HG03175 (cell line): ENCODE measurements around the gene ALPL.

Source experiments
- ATAC-seq: cut with Tn5 transposase; IDR thresholded peaks from one replicate; pipeline ENCODE4 v1.9.1; 2021; ENCODE audit warnings: mild to moderate bottlenecking, moderate library complexity; ENCODE audit not compliant: unreplicated experiment

ALPL gene

GRCh38 chr1:21614419-21615115 is 105.3 kb downstream of the ALPL start:
- ATAC-seq, result no peak

- no peak for ATAC-seq
Measured at GRCh38 chr1:21616372-21616771, 107.1 kb downstream of the ALPL start.

- no peak for ATAC-seq
Measured at GRCh38 chr1:21617126-21617738, 108.0 kb downstream of the ALPL start.

GRCh38 chr1:21618059-21618458 is 108.8 kb downstream of the ALPL start:
- ATAC-seq, result no peak

- ATAC-seq, result no peak
Measured at GRCh38 chr1:21618561-21619374, 109.5 kb downstream of the ALPL start.

GRCh38 chr1:21619375-21619947 is 110.2 kb downstream of the ALPL start:
- no peak for ATAC-seq

GRCh38 chr1:21620011-21620410 is 110.8 kb downstream of the ALPL start:
- ATAC-seq, result no peak

- no peak for ATAC-seq
Measured at GRCh38 chr1:21620496-21620895, 111.3 kb downstream of the ALPL start.

GRCh38 chr1:21621051-21621450 is 111.8 kb downstream of the ALPL start:
- no peak for ATAC-seq

- no peak for ATAC-seq
Measured at GRCh38 chr1:21621761-21622436, 112.7 kb downstream of the ALPL start.

- no peak for ATAC-seq
Measured at GRCh38 chr1:21622466-21623315, 113.5 kb downstream of the ALPL start.

- no peak for ATAC-seq
Measured at GRCh38 chr1:21623410-21623961, 114.3 kb downstream of the ALPL start.

GRCh38 chr1:21624571-21625389 is 115.6 kb downstream of the ALPL start:
- no peak for ATAC-seq

- no peak for ATAC-seq
Measured at GRCh38 chr1:21625390-21626190, 116.4 kb downstream of the ALPL start.

- ATAC-seq, result no peak
Measured at GRCh38 chr1:21626921-21627339, 117.7 kb downstream of the ALPL start.
